Activated B cell treated with CpG ODN at 0.5 μM for 24 hours (primary cell): ENCODE measurements around the gene ARIH1. TPM values are rescaled to one million over a fixed set of nuclear protein-coding genes. Genes with fewer than 3 reads are reported as not detected.

ENCODE experiments used
- ATAC-seq: fragments of 200-7000 bp; cut with Tn5 transposase; one replicate; pipeline ENCODE4 v1.10.0; 2021; ENCODE audit warnings: low read depth, mild to moderate bottlenecking, moderate library complexity
- CTCF ChIA-PET: fragments of 350-600 bp; sonication (Branson Sonifier 250); formaldehyde crosslinking; loops from one replicate; lab custom pipeline; 2021; ENCODE audit warnings: antibody characterized with exemption; lab: Charles Lee
- POLR2A ChIA-PET: fragments of 350-600 bp; sonication (Branson Sonifier 250); formaldehyde crosslinking; loops from one replicate; lab custom pipeline; 2021; ENCODE audit warnings: antibody characterized with exemption; lab: Charles Lee
- DNase-seq: peaks from one replicate; pipeline ENCODE4 v3.0.0; 2022
- H3K27ac Mint-ChIP-seq: one replicate; pipeline ENCODE4 v1.8.0; 2020; ENCODE audit warnings: mixed read lengths
- H3K27me3 Mint-ChIP-seq: one replicate; pipeline ENCODE4 v1.8.0; 2021; ENCODE audit warnings: mixed read lengths
- H3K36me3 Mint-ChIP-seq: one replicate; pipeline ENCODE4 v1.8.0; 2021; ENCODE audit warnings: low read depth, mixed read lengths
- H3K4me1 Mint-ChIP-seq: one replicate; pipeline ENCODE4 v1.8.0; 2021; ENCODE audit warnings: mixed read lengths
- H3K4me3 Mint-ChIP-seq: one replicate; pipeline ENCODE4 v1.8.0; 2020; ENCODE audit warnings: mild to moderate bottlenecking, mixed read lengths
- H3K9me3 Mint-ChIP-seq: one replicate; pipeline ENCODE4 v1.8.0; 2020; ENCODE audit warnings: mixed read lengths
- intact Hi-C: fragments of 100-400 bp; cut with micrococcal nuclease; formaldehyde crosslinking; loops from one replicate; pipeline ENCODE4 v1.15.1; 2024
- total RNA-seq: library from RNA; stranded (reverse); gene quantifications from 2 replicates; pipeline ENCODE4 v1.2.3, GENCODE V29; 2022
- TF ChIP-seq, protein P1 (sequence below): fragments of 200-600 bp; IDR thresholded peaks from one replicate; pipeline ENCODE4 v1.8.0; 2022; ENCODE audit warnings: antibody characterized with exemption, mild to moderate bottlenecking

The ARIH1 gene
- total RNA-seq, 1 donor from 2014 or later: 159 TPM

GRCh38 chr15:72497402-72497801 is 23.3 kb downstream of the ARIH1 start:
- POLR2A ChIA-PET: no interaction called here
- H3K27ac Mint-ChIP-seq: no peak overlapping the region
- H3K9me3 Mint-ChIP-seq: no peaks in the 10 kb centered on the region
- H3K27me3 Mint-ChIP-seq: no peaks in the 10 kb centered on the region
- CTCF ChIA-PET: interaction anchor here (0.6 kb wide), 1 partner anchor 36 kb away, joined by 3 read pairs; no protein-coding TSS in a partner anchor
- no peak for DNase-seq
- H3K4me1 Mint-ChIP-seq: peaks cover 50% of the 10 kb centered on the region
- TF ChIP-seq, protein P1, sequence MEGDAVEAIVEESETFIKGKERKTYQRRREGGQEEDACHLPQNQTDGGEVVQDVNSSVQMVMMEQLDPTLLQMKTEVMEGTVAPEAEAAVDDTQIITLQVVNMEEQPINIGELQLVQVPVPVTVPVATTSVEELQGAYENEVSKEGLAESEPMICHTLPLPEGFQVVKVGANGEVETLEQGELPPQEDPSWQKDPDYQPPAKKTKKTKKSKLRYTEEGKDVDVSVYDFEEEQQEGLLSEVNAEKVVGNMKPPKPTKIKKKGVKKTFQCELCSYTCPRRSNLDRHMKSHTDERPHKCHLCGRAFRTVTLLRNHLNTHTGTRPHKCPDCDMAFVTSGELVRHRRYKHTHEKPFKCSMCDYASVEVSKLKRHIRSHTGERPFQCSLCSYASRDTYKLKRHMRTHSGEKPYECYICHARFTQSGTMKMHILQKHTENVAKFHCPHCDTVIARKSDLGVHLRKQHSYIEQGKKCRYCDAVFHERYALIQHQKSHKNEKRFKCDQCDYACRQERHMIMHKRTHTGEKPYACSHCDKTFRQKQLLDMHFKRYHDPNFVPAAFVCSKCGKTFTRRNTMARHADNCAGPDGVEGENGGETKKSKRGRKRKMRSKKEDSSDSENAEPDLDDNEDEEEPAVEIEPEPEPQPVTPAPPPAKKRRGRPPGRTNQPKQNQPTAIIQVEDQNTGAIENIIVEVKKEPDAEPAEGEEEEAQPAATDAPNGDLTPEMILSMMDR: no peak
- no peak for ATAC-seq
- peaks cover 28% of the 10 kb centered on the region for H3K36me3 Mint-ChIP-seq
- H3K4me3 Mint-ChIP-seq: no peak overlapping the region
- intact Hi-C loops: no loop called here

- intact Hi-C loops: no loop called here
- DNase-seq: no peak
- TF ChIP-seq, protein P1: no peak
- no peak for ATAC-seq
- Mint-ChIP-seq H3K36me3 (peaks cover 26% of the 10 kb centered on the region), H3K27ac (no peak overlapping the region), H3K27me3 (no peaks in the 10 kb centered on the region), H3K4me1 (peaks cover 46% of the 10 kb centered on the region), H3K9me3 (no peaks in the 10 kb centered on the region), H3K4me3 (no peak overlapping the region)
- ChIA-PET POLR2A (no interaction called here), CTCF (no interaction called here)
These were observed 28.2 kb downstream of the ARIH1 start for GRCh38 chr15:72502220-72502809.

DNA sequence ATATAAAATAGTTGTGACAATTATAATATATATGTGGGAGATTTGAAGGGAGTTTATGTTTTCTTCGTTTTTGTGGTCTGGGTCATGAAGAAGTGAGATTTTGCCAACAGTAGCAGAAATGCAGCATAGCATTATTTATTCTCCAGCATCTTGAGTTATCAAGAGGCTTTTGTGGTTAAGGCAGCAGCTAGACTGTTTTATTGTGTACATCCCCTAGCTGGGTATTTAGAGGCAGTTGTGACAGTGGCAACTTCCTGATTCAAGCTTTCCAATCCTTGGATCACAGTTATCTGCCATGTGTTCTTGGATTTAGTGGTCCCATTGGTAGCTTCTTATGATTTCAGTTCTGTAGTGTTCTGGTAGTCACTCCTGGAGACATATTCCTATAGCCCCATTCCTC is 29.0 kb downstream of the ARIH1 start:
- peaks cover 23% of the 10 kb centered on the region for H3K36me3 Mint-ChIP-seq
- no peaks in the 10 kb centered on the region for H3K9me3 Mint-ChIP-seq
- intact Hi-C loops: no loop called here
- peaks cover 44% of the 10 kb centered on the region for H3K4me1 Mint-ChIP-seq
- ATAC-seq (no peak), DNase-seq (no peak)
- ChIA-PET POLR2A (no interaction called here), CTCF (no interaction called here)
- no peak overlapping the region for H3K4me3 Mint-ChIP-seq
- TF ChIP-seq, protein P1: no peak
- H3K27ac Mint-ChIP-seq: no peak overlapping the region
- no peaks in the 10 kb centered on the region for H3K27me3 Mint-ChIP-seq

- Mint-ChIP-seq H3K4me3 (no peak overlapping the region), H3K27me3 (no peaks in the 10 kb centered on the region), H3K27ac (no peak overlapping the region), H3K9me3 (no peaks in the 10 kb centered on the region), H3K36me3 (peaks cover 11% of the 10 kb centered on the region), H3K4me1 (peaks cover 48% of the 10 kb centered on the region)
- ATAC-seq (no peak), DNase-seq (no peak)
- TF ChIP-seq, protein P1: no peak
- intact Hi-C loops: no loop called here
- ChIA-PET POLR2A (no interaction called here), CTCF (no interaction called here)
These were observed 33.4 kb downstream of the ARIH1 start for GRCh38 chr15:72507402-72508092.

GRCh38 chr15:72509484-72509883 is 35.4 kb downstream of the ARIH1 start:
- Mint-ChIP-seq H3K27me3 (no peaks in the 10 kb centered on the region), H3K27ac (no peak overlapping the region), H3K9me3 (no peaks in the 10 kb centered on the region), H3K4me1 (peaks cover 42% of the 10 kb centered on the region), H3K4me3 (no peak overlapping the region), H3K36me3 (peaks cover 12% of the 10 kb centered on the region)
- POLR2A ChIA-PET: no interaction called here
- TF ChIP-seq, protein P1: no peak
- CTCF ChIA-PET: no interaction called here
- DNase-seq: no peak
- no peak for ATAC-seq
- intact Hi-C loops: no loop called here
